HG03135 (cell line): ENCODE measurements around the gene EOLA1.
"Not testable (repeated sequence)": the region's sequence is repeated elsewhere in the genome, so short reads cannot be mapped to it uniquely, and the experiment has no call there.

Experiments used
- ATAC-seq: cut with Tn5 transposase; IDR thresholded peaks from one replicate; pipeline ENCODE4 v1.9.1; 2021; ENCODE audit warnings: mild to moderate bottlenecking, moderate library complexity; ENCODE audit not compliant: unreplicated experiment

EOLA1 gene

GRCh38 chrX:149540621-149541520 lies at the start of gene EOLA1:
Gene EOLA1, plus strand, starts transcription at chrX:149541012. Its CDS starts 4,619 bp downstream, at chrX:149545631.
- peak; percentile 81 for ATAC-seq

- ATAC-seq: no peak
Measured at GRCh38 chrX:149491812-149492211, 49.0 kb upstream of the EOLA1 start.

DNA sequence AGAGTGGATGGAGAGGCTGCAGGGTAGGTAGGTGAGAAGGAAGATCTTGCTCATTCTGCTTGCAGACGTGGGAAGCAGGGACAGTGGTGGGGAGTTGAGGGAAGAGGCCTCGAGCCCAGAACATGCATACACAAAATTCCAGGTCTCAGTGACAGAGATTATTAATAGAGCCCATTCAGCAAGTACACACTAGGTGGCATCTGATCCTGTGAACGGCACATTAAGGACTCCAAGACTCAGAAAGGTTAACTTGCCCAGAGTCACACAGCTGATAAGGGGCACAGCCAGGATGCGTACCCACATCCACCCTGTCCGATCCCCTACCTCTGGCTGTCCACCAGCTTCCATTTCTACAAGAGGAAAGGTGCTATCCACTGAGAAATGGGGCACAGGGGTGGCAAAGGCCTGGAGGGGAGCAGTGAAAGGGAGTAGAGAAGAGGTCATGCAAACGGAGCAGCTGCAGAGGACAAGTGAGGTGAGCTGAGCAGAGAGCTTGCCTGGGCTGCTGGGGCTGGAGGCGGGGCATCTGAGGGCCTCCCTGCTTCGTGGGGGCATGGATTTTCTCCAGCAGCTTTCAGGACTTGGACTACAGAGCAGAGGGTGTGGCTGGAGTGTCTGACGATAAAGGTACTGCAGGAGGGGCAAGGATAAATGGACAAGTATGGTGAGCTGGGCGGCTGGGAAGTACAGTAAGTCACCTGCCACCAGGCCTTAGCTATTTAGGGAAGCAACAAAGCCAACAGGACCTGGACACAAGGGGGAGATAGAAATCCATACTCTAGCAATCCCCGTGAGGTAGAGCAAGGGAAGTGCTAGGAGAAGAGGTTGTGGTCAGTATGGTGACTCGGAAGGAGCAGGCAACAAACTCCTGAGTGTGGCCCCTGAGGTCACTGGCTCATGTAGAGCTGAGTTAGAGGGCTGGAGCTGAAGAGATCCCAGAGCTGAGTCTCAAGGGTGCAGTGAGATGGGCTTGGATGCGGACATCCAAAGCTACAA lies 46.9 kb upstream of the EOLA1 start:
- ATAC-seq: no peak

DNA sequence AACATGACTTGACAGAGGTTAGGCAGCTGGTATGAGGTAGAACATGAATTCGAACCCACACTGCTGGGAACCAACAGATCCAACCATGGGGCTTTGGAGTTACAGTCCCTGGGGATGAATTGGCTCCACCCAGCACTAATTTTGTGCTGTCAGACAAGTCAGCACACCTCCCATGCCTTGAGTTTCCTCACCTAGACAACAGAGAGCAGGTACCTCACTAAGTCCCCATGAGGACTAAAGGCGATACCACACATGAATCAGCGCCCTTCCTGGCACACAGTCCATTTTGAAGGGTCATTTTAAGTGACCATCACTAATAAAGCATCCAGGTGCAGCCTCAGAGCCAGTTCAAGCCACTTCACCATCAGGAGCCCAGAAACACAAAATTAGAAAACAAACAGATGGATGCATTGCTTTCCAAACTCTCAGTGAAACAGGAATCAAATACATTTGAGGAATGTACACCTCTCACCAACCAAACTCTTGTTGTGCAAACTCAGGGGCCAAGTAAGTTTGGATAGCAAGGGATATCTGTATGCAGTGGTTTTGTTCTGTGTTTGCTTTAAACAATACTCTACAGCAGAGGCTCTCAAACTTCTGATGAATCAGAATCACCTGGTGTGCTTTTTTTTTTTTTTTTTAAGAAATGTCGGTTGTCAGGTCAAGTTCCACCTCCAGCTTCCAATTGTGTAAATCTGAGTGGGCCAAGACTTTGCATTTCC lies 45.8 kb upstream of the EOLA1 start:
- ATAC-seq: no peak

GRCh38 chrX:149495573-149496071 lies 45.2 kb upstream of the EOLA1 start:
- no peak for ATAC-seq

GRCh38 chrX:149497054-149497453 lies 43.8 kb upstream of the EOLA1 start:
- ATAC-seq: no peak

DNA sequence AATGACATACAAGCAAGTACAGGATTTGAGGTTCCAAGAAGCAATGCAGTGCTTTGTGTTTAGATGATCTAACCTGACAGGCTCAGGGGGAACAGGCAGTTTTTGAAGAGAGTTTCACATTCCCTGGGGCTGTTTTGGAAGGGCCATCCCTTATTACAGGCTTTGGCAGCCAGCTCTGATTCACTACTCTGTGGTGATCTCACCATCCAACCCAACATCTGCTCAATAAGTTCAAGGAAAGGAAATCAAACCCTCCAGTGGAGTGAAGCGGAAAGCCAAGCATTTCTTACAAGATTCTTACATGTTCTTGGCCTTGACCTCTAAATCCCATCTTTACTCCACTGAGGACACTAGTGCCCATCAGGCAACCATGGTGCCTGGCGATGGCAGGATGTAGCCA lies 43.2 kb upstream of the EOLA1 start:
- ATAC-seq: no peak

DNA sequence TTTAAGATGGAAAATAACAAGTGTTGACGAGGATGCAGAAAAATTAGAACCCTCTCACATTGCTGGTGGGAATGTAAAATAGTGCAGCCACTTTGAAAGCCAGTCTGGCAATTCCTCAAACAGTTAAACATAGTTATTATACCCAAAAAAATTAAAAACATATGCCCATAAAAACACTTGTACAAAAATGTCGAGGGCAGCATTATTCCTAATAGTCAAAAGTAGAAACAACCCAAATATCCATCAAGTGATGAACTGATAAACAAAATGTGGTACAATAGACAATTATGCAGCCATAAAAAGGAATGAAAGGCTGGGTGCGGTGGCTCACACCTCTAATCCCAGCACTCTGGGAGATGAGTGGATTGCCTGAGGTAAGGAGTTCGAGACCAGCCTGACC lies 42.0 kb upstream of the EOLA1 start:
- ATAC-seq: no peak

DNA sequence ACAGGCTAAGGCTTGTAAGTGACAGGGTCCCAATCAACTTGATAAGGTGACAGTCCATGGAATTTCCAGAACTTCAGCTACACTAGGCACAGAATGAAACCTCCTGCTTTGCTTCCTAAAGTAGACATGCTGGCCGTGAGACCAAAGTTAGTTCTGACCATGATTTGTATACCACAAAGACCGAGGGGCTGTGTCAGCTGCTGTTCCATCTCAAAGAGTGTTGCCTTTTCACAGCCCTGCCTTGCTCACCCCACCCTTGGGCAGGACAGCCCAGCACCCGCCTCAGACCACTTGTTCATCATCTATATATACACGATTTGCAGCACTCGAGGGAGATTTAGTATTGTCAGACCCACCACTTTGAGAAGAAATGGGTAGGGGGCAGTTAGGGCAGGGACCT lies 41.0 kb upstream of the EOLA1 start:
- ATAC-seq: no peak

- ATAC-seq: not testable (repeated sequence)
Measured at GRCh38 chrX:149502923-149503322, 37.9 kb upstream of the EOLA1 start.

DNA sequence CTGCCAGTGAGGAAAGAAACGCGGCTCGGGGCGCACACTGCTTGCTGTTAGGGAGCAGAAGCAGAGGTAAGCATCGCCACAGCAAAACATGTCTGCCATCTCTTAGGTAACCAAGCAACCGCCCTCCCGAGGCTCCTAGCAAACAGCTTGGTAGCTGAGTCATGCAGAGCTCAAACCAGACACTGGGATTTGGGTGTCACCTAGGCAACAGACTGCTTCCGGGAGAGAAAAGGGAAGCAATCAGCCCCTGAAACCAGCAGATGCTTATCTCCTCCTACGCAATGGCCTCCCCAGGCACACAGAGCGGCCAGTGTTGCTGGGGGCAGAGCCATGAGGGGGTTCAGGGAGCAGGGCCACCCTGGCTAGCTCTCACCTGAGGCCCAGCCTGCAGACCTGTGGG lies 37.4 kb upstream of the EOLA1 start:
- peak; percentile 67 for ATAC-seq

DNA sequence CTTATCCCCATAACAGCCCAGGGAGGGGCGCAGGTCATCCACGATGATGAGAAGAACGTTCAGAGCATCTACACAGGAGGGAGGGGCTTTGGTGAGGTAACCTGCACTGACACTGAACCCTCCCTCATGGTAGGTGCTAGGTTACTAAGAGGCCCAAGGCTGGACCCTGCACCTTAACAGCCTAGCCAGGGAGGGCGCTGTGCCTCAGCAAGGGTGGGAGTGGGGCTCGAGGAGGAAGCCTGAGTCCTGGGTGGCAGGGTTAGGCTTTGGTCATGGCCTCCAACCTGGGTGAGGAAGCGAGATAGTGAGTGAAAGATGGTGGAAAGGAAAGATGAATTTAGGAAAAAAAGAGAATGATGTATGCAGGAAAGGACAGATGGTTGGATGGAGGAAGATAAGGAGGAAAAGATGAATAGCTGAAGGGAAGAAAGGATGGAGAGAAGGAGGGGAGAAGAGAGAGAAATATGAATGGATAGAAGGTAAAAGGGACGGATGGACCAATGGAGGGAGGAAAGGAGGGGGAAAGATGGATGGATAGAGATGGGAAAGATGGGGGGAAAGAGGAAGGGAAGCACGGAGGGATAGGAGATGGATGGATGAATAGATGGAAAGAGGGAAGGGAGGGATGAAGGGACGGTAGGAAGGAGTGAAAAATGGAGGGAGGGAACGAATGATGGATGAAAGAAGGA lies 36.4 kb upstream of the EOLA1 start:
- peak; percentile 42 for ATAC-seq

DNA sequence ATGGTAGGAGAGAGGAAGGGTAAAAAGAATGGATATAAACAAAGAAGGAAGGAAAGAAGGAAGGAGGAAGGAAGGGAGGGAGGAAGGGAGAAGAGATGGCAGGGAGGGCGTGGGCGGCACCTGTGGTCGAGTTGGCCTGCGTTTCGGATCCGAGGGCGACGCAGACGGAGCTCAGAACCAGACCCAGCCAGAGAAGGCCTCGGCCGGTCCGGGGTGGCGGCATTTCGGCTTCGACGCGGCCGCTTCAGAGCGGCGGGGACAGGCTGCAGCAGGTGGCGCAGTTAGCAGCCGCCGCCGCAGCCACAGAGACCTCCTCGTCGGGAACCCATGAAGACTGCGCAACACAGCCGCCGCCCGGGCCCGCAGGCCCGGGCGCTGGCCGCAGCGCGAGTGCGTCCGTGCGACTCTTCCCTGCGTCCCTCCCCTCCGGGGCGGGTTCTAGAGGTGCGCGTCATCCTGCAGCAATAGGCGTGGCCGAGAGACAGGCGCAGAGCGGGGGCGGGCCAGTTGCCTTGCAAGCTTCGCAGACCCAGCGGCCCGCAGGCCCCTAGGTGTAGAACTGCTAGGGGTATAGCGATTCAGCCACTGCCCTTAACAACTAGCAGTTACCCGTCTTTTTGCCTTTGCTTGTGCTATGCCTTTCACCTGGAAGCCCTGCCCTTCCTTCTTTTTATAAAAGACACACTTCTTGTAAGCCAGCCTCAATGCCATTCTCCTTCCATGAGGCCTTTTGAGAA lies 35.7 kb upstream of the EOLA1 start, which contains the start of gene IDS:
Gene IDS (minus strand): TSS at position 392 of the 737 bp plus-strand sequence. CDS start 169 bp downstream, at position 223.
- ATAC-seq: peak; percentile 60

GRCh38 chrX:149505671-149506070 lies 35.1 kb upstream of the EOLA1 start:
- ATAC-seq: no peak

DNA sequence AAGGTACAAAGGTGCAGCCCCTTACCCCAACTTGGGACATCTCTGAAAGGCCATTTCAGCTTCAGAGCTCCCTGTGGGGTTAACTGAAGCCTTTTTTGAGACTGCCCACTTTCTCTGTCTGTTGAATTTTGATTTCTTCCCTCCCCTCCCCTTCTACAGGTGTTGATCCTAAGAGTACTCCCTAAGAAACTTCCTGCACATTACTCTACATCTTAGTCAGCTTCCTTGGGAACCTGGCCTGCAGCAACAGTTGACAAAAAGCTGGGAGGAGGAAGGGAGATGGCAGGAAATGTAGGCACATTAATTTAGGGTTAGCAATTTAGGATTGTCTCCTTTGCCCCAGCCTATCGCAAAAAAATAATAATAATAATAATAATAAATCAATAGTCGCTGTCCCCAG lies 34.5 kb upstream of the EOLA1 start:
- no peak for ATAC-seq

DNA sequence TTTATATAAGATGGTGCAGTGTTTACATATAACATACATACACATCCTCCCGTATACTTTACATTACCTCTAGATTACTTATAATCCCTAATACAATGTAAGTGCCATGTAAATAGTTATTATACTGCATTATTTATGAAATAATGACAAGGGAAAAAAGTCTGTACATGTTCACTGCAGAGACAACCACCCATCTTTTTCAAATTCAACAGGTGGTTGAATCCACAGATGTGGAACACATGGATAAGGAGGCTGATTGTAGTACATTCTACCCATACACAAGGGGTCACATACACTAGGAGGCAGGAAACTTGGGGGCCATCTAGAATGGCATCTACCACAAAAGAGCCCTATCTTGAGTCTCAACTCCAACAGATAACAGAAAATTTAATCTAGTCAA lies 32.3 kb upstream of the EOLA1 start:
- no peak for ATAC-seq

DNA sequence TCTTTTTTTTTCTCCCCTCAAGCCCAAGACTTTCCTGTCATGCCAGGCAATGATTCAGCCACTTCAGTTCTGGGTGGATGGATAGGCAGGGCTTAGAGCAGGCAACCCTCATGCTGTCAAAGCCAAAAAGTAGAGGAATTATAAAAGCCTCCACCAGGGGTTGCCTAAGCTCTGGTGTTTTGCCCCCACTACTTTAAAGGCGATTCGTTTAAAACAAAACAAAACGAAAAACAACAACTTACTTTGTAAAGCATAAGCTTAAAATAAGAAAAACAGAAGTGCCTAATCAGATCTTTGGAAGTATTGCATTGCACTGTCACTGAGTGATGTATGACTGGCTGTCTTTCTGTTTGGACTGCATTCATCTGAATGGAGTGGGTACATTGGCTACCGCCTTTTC lies 30.4 kb upstream of the EOLA1 start:
- no peak for ATAC-seq

DNA sequence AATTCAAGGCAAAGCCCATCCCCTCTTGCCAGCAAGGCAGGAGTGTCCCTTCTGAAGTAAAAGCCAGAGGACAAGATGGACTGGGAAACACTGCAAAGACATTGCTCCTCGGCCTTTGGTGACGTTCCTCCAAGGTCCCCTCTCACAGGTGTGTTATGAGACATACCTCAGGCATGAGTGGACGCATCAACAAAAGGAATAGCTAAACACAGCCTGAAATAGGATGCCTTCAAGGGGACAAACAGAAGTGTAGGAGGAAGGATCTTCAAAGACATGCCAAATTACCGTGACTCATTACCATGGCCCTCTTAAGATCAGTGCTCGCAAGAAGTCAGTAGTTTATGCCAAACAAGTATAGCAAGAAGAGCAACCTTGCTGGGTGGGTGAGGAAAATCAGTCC lies 29.7 kb upstream of the EOLA1 start:
- no peak for ATAC-seq

- peak; percentile 72 for ATAC-seq
Measured at GRCh38 chrX:149512225-149512885, 28.5 kb upstream of the EOLA1 start.
